ENCODE results near the gene CDC42BPA.
"Not testable (repeated sequence)": the region's sequence is repeated elsewhere in the genome, so short reads cannot be mapped to it uniquely, and the experiment has no call there.

Gene CDC42BPA

GRCh38 chr1:227318016-227318852 is at the start of gene CDC42BPA:
TSS of gene CDC42BPA (minus strand) at chr1:227318492. CDS start at chr1:227317182, 1,310 bp downstream.
- in situ Hi-C loops (cut with MboI; ENCODE audit: low sequenced_read_pairs) = no loop called here

- in situ Hi-C loops (cut with MboI; ENCODE audit: low sequenced_read_pairs) = no loop called here
Observed at GRCh38 chr1:227368009-227368408, 49.7 kb upstream of the CDC42BPA start.

GRCh38 chr1:227365473-227366431 is 47.5 kb upstream of the CDC42BPA start:
- in situ Hi-C loops (cut with MboI; ENCODE audit: low sequenced_read_pairs) = no loop called here

GRCh38 chr1:227364657-227365056 is 46.4 kb upstream of the CDC42BPA start:
- in situ Hi-C loops (cut with MboI; ENCODE audit: low sequenced_read_pairs) = no loop called here

- in situ Hi-C loops (cut with MboI; ENCODE audit: low sequenced_read_pairs) = no loop called here
Observed at GRCh38 chr1:227363825-227364224, 45.5 kb upstream of the CDC42BPA start.

GRCh38 chr1:227362039-227362438 is 43.7 kb upstream of the CDC42BPA start:
- in situ Hi-C loops (cut with MboI; ENCODE audit: low sequenced_read_pairs) = no loop called here

- in situ Hi-C loops (cut with MboI; ENCODE audit: low sequenced_read_pairs) = no loop called here
Observed at GRCh38 chr1:227357927-227358302, 39.6 kb upstream of the CDC42BPA start.

- in situ Hi-C loops (cut with MboI; ENCODE audit: low sequenced_read_pairs) = no loop called here
Observed at GRCh38 chr1:227357171-227357926, 39.1 kb upstream of the CDC42BPA start.

GRCh38 chr1:227356620-227357146 is 38.4 kb upstream of the CDC42BPA start:
- in situ Hi-C loops (cut with MboI; ENCODE audit: low sequenced_read_pairs) = no loop called here

- in situ Hi-C loops (cut with MboI; ENCODE audit: low sequenced_read_pairs) = no loop called here
Observed at GRCh38 chr1:227355542-227356245, 37.4 kb upstream of the CDC42BPA start.

GRCh38 chr1:227353186-227353585 is 34.9 kb upstream of the CDC42BPA start:
- in situ Hi-C loops (cut with MboI; ENCODE audit: low sequenced_read_pairs) = no loop called here

- in situ Hi-C loops (cut with MboI; ENCODE audit: low sequenced_read_pairs) = not testable (repeated sequence)
Observed at GRCh38 chr1:227352164-227352563, 33.9 kb upstream of the CDC42BPA start.

- in situ Hi-C loops (cut with MboI; ENCODE audit: low sequenced_read_pairs) = no loop called here
Observed at GRCh38 chr1:227351443-227351842, 33.2 kb upstream of the CDC42BPA start.

- in situ Hi-C loops (cut with MboI; ENCODE audit: low sequenced_read_pairs) = no loop called here
Observed at GRCh38 chr1:227349967-227350366, 31.7 kb upstream of the CDC42BPA start.

- in situ Hi-C loops (cut with MboI; ENCODE audit: low sequenced_read_pairs) = no loop called here
Observed at GRCh38 chr1:227343727-227344551, 25.6 kb upstream of the CDC42BPA start.

- in situ Hi-C loops (cut with MboI; ENCODE audit: low sequenced_read_pairs) = no loop called here
Observed at GRCh38 chr1:227343206-227343605, 24.9 kb upstream of the CDC42BPA start.

- in situ Hi-C loops (cut with MboI; ENCODE audit: low sequenced_read_pairs) = no loop called here
Observed at GRCh38 chr1:227342075-227342829, 24.0 kb upstream of the CDC42BPA start.

GRCh38 chr1:227336136-227336535 is 17.8 kb upstream of the CDC42BPA start:
- in situ Hi-C loops (cut with MboI; ENCODE audit: low sequenced_read_pairs) = not testable (repeated sequence)
